Gastroesophageal sphincter (tissue), 3 donors: Measurements from ENCODE around the gene TMEM237.

Experiments used
- EP300 ChIP-seq: sonication (generic); formaldehyde crosslinking; IDR thresholded peaks from one replicate; pipeline ENCODE4 v1.6.1; 2017; ENCODE audit warnings: antibody characterized with exemption, mild to moderate bottlenecking
- POLR2AphosphoS5 ChIP-seq: sonication (generic); formaldehyde crosslinking; IDR thresholded peaks from one replicate; pipeline ENCODE4 v1.6.1; 2017; ENCODE audit warnings: antibody characterized with exemption
- TF ChIP-seq, protein P1 (sequence below), 4 experiments: fragments of 200-600 bp in 2 of 4; fragments of 450-650 bp in 2 of 4; sonication (generic) in 1 of 4; IDR thresholded peaks; one replicate each; pipeline ENCODE4 v1.5.1; 2017 to 2019; ENCODE audit warnings: antibody characterized with exemption in 4 of 4, mild to moderate bottlenecking in 2 of 4, moderate library complexity in 2 of 4

DNA sequence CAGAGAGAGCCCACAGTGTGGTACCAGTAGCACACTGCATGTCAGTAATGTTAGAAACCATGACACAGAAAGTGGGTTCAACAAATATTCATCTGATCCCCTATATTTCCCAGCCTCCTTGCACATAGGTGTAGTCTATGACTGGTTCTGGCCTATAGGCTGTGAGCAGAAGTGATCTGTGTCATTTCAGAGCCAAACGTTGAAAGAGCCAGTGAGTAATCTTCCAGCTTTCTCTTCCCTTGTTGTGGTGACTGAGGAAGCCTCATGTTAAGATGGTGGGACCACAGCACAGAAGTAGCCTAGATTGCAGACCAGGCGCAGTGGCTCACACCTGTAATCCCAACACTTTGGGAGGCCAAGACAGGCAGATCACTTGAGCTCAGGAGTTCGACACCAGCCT is 4.1 kb downstream of the TMEM237 start:
- TF ChIP-seq POLR2AphosphoS5, result no peak
- TF ChIP-seq EP300, result no peak
- TF ChIP-seq, protein P1, sequence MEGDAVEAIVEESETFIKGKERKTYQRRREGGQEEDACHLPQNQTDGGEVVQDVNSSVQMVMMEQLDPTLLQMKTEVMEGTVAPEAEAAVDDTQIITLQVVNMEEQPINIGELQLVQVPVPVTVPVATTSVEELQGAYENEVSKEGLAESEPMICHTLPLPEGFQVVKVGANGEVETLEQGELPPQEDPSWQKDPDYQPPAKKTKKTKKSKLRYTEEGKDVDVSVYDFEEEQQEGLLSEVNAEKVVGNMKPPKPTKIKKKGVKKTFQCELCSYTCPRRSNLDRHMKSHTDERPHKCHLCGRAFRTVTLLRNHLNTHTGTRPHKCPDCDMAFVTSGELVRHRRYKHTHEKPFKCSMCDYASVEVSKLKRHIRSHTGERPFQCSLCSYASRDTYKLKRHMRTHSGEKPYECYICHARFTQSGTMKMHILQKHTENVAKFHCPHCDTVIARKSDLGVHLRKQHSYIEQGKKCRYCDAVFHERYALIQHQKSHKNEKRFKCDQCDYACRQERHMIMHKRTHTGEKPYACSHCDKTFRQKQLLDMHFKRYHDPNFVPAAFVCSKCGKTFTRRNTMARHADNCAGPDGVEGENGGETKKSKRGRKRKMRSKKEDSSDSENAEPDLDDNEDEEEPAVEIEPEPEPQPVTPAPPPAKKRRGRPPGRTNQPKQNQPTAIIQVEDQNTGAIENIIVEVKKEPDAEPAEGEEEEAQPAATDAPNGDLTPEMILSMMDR (IDR thresholded peaks at IDR 0.05), result no peak
